PC-3 (cell line): Measurements from ENCODE around the gene JADE2.

Experiments used
- EZH2 ChIP-seq: fragments of 300-600 bp; sonication (generic); IDR thresholded peaks from one replicate; pipeline ENCODE4 v1.6.1; 2017; ENCODE audit warnings: antibody characterized with exemption, mild to moderate bottlenecking, low read length; ENCODE audit not compliant: unreplicated experiment
- TF ChIP-seq, protein P1 (sequence below): fragments of 300-600 bp; sonication (generic); conservative IDR thresholded peaks from 2 replicates; pipeline ENCODE4 v1.5.1; 2017; ENCODE audit warnings: antibody characterized with exemption, low read depth, mild to moderate bottlenecking, low read length

DNA sequence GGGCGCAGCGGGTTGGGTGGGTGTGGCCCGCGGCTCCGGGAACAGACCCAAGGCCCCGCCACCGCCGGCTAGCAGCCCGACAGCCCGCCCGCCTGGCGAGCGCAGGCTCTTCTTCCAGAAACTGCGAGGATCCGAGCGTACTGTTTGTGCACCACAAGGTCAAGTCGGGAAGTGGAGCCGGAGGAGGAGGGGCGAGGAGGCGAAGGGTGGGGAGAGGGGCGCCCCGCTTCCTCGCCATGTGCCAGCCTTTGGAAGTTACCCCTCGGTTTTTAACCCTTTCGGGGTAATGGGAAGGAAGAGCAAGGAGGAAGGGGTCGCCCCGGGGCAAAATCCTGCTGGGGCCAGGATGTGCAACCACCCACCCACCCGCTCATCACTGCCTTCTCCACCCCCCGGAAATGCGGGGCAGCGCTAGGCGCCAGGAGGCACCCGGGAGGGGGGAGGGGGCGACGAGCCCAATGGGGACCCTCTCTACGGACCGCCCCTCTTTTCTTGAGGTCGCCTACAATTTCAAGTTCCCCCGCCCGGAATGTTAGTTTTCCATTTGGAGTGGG, 1.1 kb upstream of the JADE2 start:
- TF ChIP-seq, protein P1, sequence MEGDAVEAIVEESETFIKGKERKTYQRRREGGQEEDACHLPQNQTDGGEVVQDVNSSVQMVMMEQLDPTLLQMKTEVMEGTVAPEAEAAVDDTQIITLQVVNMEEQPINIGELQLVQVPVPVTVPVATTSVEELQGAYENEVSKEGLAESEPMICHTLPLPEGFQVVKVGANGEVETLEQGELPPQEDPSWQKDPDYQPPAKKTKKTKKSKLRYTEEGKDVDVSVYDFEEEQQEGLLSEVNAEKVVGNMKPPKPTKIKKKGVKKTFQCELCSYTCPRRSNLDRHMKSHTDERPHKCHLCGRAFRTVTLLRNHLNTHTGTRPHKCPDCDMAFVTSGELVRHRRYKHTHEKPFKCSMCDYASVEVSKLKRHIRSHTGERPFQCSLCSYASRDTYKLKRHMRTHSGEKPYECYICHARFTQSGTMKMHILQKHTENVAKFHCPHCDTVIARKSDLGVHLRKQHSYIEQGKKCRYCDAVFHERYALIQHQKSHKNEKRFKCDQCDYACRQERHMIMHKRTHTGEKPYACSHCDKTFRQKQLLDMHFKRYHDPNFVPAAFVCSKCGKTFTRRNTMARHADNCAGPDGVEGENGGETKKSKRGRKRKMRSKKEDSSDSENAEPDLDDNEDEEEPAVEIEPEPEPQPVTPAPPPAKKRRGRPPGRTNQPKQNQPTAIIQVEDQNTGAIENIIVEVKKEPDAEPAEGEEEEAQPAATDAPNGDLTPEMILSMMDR: no peak
- TF ChIP-seq EZH2: no peak
